Mammary epithelial cell (primary cell): ENCODE results near the gene TCF7L1.

ENCODE experiments used
- CTCF ChIP-seq, 2 donors: IDR thresholded peaks in 1 of 2; conservative IDR thresholded peaks in 1 of 2; 2 replicates each; pipeline ENCODE4 v1.5.1; 2011 to 2012; ENCODE audit warnings: inconsistent platforms in 2 of 2, low read length in 2 of 2, mild to moderate bottlenecking in 2 of 2, control low read depth in 1 of 2, low read depth in 1 of 2; ENCODE audit not compliant: insufficient read depth in 1 of 2; ENCODE audit errors: extremely low read depth in 1 of 2
- EZH2 ChIP-seq: IDR thresholded peaks from 2 replicates; pipeline ENCODE4 v1.6.1; 2012; ENCODE audit warnings: low read length, inconsistent platforms, borderline replicate concordance

GRCh38 chr2:85355521-85355920 is 222.3 kb downstream of the TCF7L1 start:
- TF ChIP-seq CTCF (conservative IDR thresholded peaks at IDR 0.05 in 1 of 2, IDR thresholded peaks at IDR 0.05 in 1 of 2; ENCODE audit: extremely low read depth in 1 of 2, insufficient read depth in 1 of 2, low read depth in 1 of 2, low read length in 2 of 2) (no peak), EZH2 (no peak)
